GM12878 (cell line): ENCODE data around the gene DNMT3B. TPM values are rescaled to one million over a fixed set of nuclear protein-coding genes. Genes with fewer than 3 reads are reported as not detected.

Experiments used
- ATAC-seq: fragments of 200-7000 bp; cut with Tn5 transposase; 3 replicates; pipeline ENCODE4 v1.9.1; 2020; ENCODE audit warnings: mild to moderate bottlenecking, moderate library complexity
- BruUV-seq: library from RNA; stranded (reverse); fragments of 400-500 nt; replicated peaks from 2 replicates; lab custom pipeline; 2021; lab: Mats Ljungman, UMichigan
- CTCF ChIA-PET: fragments of 300-600 bp; sonication (Branson Sonifier 250); formaldehyde crosslinking; extraction: SDS; loops from one replicate; lab custom pipeline; 2021; ENCODE audit warnings: inconsistent platforms; lab: Yijun Ruan, JAX
- POLR2A ChIA-PET: fragments of 350-600 bp; formaldehyde crosslinking; extraction: SDS; loops from one replicate; lab custom pipeline; 2021; ENCODE audit warnings: inconsistent platforms; lab: Charles Lee
- RAD21 ChIA-PET: fragments of 300-600 bp; sonication (Branson Sonifier 250); formaldehyde crosslinking; loops from one replicate; lab custom pipeline; 2023; ENCODE audit warnings: antibody characterized with exemption; ENCODE audit not compliant: unreplicated experiment; lab: Charles Lee
- SMC1A ChIA-PET: fragments of 300-600 bp; sonication (Branson Sonifier 250); formaldehyde crosslinking; loops from one replicate; lab custom pipeline; 2023; ENCODE audit not compliant: unreplicated experiment, uncharacterized antibody; lab: Charles Lee
- DNase-seq: peaks from one replicate; pipeline ENCODE4 v3.0.0-alpha.2; 2011; ENCODE audit warnings: low read depth, low spot score
- FAIRE-seq: peaks from 3 replicates; lab custom pipeline; 2011; peaks lifted over from hg19 to GRCh38; lab: Jason Lieb, UNC
- H2AFZ ChIP-seq: 2 replicates; pipeline ENCODE4 v1.6.0; 2011; ENCODE audit warnings: low read depth, low read length, control low read depth; ENCODE audit not compliant: control insufficient read depth
- H3K27ac ChIP-seq: 2 replicates; pipeline ENCODE4 v1.5.1; 2011; ENCODE audit warnings: control low read depth; ENCODE audit not compliant: control insufficient read depth, insufficient read depth
- H3K27me3 ChIP-seq, 2 experiments: replicated peaks in 1 of 2; 2 replicates each; pipeline versions ENCODE4 v1.6.0 to v1.6.1; 2011; ENCODE audit warnings: low read length in 1 of 2; ENCODE audit not compliant: control insufficient read depth in 2 of 2, insufficient read depth in 2 of 2
- H3K36me3 ChIP-seq, 2 experiments: 2 replicates each; pipeline ENCODE4 v1.5.1; 2011; ENCODE audit warnings: low read length in 1 of 2; ENCODE audit not compliant: control insufficient read depth in 2 of 2, insufficient read depth in 2 of 2
- H3K4me1 ChIP-seq: 2 replicates; pipeline ENCODE4 v1.6.1; 2011; ENCODE audit warnings: mild to moderate bottlenecking, low read length, moderate library complexity, mixed read lengths; ENCODE audit not compliant: control insufficient read depth, insufficient read depth
- H3K4me2 ChIP-seq: 2 replicates; pipeline ENCODE4 v1.6.0; 2011; ENCODE audit warnings: control low read depth; ENCODE audit not compliant: control insufficient read depth, insufficient read depth
- H3K4me3 ChIP-seq: fragments of 200-600 bp; sonication (generic); 2 replicates; pipeline ENCODE4 v1.5.1; 2016
- H3K79me2 ChIP-seq: 2 replicates; pipeline ENCODE4 v1.6.0; 2011; ENCODE audit warnings: low read length; ENCODE audit not compliant: control insufficient read depth, insufficient read depth
- H3K9ac ChIP-seq: 2 replicates; pipeline ENCODE4 v1.8.0; 2011; ENCODE audit warnings: low read length, control low read depth, mixed read lengths; ENCODE audit not compliant: control insufficient read depth, insufficient read depth
- H3K9me3 ChIP-seq: replicated peaks from 3 replicates; pipeline ENCODE4 v1.5.1; 2011; ENCODE audit warnings: mild to moderate bottlenecking, low read length; ENCODE audit not compliant: control insufficient read depth, insufficient read depth
- H4K20me1 ChIP-seq: 2 replicates; pipeline ENCODE4 v1.6.0; 2011; ENCODE audit not compliant: control insufficient read depth, insufficient read depth
- BCL11A ChIP-seq: IDR thresholded peaks from 2 replicates; pipeline ENCODE4 v1.6.1; 2011; ENCODE audit warnings: low read depth, low read length
- CHD1 ChIP-seq: IDR thresholded peaks from 2 replicates; pipeline ENCODE4 v1.6.1; 2012; ENCODE audit warnings: low read depth, low read length, improper control_type of control experiment
- EP300 ChIP-seq, 2 experiments: fragments of 150-350 bp in 1 of 2; IDR thresholded peaks; 2 replicates each; pipeline ENCODE4 v1.6.1; 2011 to 2012; ENCODE audit warnings: low read depth in 2 of 2, low read length in 2 of 2, borderline replicate concordance in 1 of 2, improper control_type of control experiment in 1 of 2, inconsistent platforms in 1 of 2; ENCODE audit not compliant: control insufficient read depth in 1 of 2
- ETV6 ChIP-seq, 2 experiments: fragments of 450-650 bp in 1 of 2; IDR thresholded peaks in 1 of 2; conservative IDR thresholded peaks in 1 of 2; 2 replicates each; pipeline ENCODE4 v1.6.1; 2014; ENCODE audit warnings: antibody characterized with exemption in 1 of 2, borderline replicate concordance in 1 of 2, low read depth in 1 of 2, mild to moderate bottlenecking in 1 of 2, moderate library complexity in 1 of 2
- HDGF ChIP-seq: fragments of 450-650 bp; IDR thresholded peaks from 2 replicates; pipeline ENCODE4 v1.6.1; 2016; ENCODE audit warnings: antibody characterized with exemption
- NR2C1 ChIP-seq: fragments of 450-650 bp; IDR thresholded peaks from 2 replicates; pipeline ENCODE4 v1.6.1; 2017; ENCODE audit warnings: antibody characterized with exemption, mild to moderate bottlenecking, moderate library complexity
- POU2F2 ChIP-seq: IDR thresholded peaks from 3 replicates; pipeline ENCODE4 v1.6.1; 2011; ENCODE audit warnings: low read depth, mild to moderate bottlenecking, low read length, borderline replicate concordance
- RELA ChIP-seq: fragments of 450-650 bp; IDR thresholded peaks from 2 replicates; pipeline ENCODE4 v1.8.0; 2014; ENCODE audit warnings: borderline replicate concordance; ENCODE audit not compliant: partially characterized antibody
- SIX5 ChIP-seq: IDR thresholded peaks from 2 replicates; pipeline ENCODE4 v1.6.1; 2011; ENCODE audit warnings: mild to moderate bottlenecking, low read depth, low read length, moderate library complexity; ENCODE audit not compliant: severe bottlenecking
- SMARCA5 ChIP-seq: fragments of 450-650 bp; IDR thresholded peaks from 2 replicates; pipeline ENCODE4 v1.6.1; 2017; ENCODE audit warnings: mild to moderate bottlenecking
- SPI1 ChIP-seq: IDR thresholded peaks from 2 replicates; pipeline ENCODE4 v1.6.1; 2011; ENCODE audit warnings: low read depth, mild to moderate bottlenecking, low read length, moderate library complexity, borderline replicate concordance; ENCODE audit not compliant: insufficient read depth
- STAT3 ChIP-seq: IDR thresholded peaks from 2 replicates; pipeline ENCODE4 v1.6.1; 2011; ENCODE audit warnings: low read depth, low read length, improper control_type of control experiment
- TCF3 ChIP-seq: IDR thresholded peaks from 2 replicates; pipeline ENCODE4 v1.6.1; 2012; ENCODE audit warnings: low read depth, mild to moderate bottlenecking, low read length, borderline replicate concordance; ENCODE audit not compliant: insufficient read depth
- ZNF274 ChIP-seq: IDR thresholded peaks from one replicate; pipeline ENCODE4 v1.8.0; 2011; ENCODE audit not compliant: insufficient read length, insufficient read depth
- WGBS: methylation state at CpG from one replicate; pipeline ENCODE4 v1.1.6; 2016; ENCODE audit warnings: low lambda C conversion rate; ENCODE audit not compliant: insufficient replicate concordance, insufficient coverage; ENCODE audit errors: missing lambda C conversion rate; 5-methylcytosine and 5-hydroxymethylcytosine counted together
- in situ Hi-C: fragments of 300-500 bp; cut with MboI; formaldehyde crosslinking; loops from 9 replicates; pipeline ENCODE4 v1.14.3; 2018; ENCODE audit warnings: mixed read lengths
- intact Hi-C: fragments of 100-400 bp; cut with micrococcal nuclease; formaldehyde crosslinking; loops from one replicate; pipeline ENCODE4 v1.14.2; 2022; ENCODE audit not compliant: unreplicated experiment
- polyA plus RNA-seq, 11 experiments: library from polyadenylated mRNA; depleted of rRNA in 4 of 11; unstranded in 6 of 11; stranded (reverse) in 5 of 11; fragments of >200 nt; fragmentation: Nextera tagmentation in 4 of 11; fragmentation: Illumina TruSeq in 1 of 11; extraction: Ambion mirVana in 4 of 11; extraction: Trizol in 1 of 11; gene quantifications; 1 replicate in 1 of 11; 2 replicates in 10 of 11; pipeline versions ENCODE4 v1.2.1 to v1.2.3, GENCODE V29; 2011 to 2016; ENCODE audit warnings: inconsistent platforms in 2 of 11, missing spikeins in 2 of 11, low read depth in 1 of 11
- total RNA-seq, 4 experiments: library from RNA; depleted of rRNA in 3 of 4; stranded (reverse); fragments of >200 nt in 3 of 4; fragmentation: Illumina TruSeq in 1 of 4; extraction: Trizol in 1 of 4; gene quantifications; 2 replicates each; pipeline versions ENCODE4 v1.2.1 to v1.2.3, GENCODE V29; 2013 to 2021
- TF ChIP-seq, protein P1 (sequence below): IDR thresholded peaks from 2 replicates; pipeline ENCODE4 v1.6.1; 2012; ENCODE audit warnings: low read length, inconsistent platforms
- TF ChIP-seq, protein P2 (sequence below): fragments of 450-650 bp; IDR thresholded peaks from 2 replicates; pipeline ENCODE4 v1.6.1; 2016; ENCODE audit warnings: mild to moderate bottlenecking
- TF ChIP-seq, protein P3 (sequence below): fragments of 150-350 bp; IDR thresholded peaks from 2 replicates; pipeline ENCODE4 v1.6.1; 2014; ENCODE audit warnings: mild to moderate bottlenecking, low read depth, low read length

The DNMT3B gene
- total and polyA plus RNA-seq, 10 of the 15 experiments (the other 5 are each of a cell fraction or from before 2014, with no cell fraction given) = 0.23 to 1.9 (median 1.1) TPM

DNA sequence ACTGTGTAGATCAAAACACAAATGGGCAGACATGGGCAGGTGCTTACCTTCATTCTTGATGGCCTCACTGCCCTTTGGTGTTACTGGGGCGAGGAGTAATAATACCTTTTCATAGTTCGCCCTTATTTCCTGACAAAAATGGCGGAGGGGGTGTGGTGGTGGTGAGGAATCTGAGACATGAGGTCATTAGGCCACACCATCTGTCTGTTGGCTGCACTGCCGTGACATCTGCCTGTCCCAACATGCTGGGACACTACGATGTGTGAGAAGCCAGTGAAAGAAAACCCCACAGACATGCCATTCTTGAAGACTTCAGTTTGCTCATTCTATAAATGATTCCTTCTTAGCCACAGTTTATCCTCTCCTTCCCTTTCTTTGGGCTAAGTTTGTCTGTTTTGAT lies 44.2 kb downstream of the DNMT3B start:
- POLR2A ChIA-PET = no interaction called here

More for the DNA sequence above, 44.2 kb downstream of the DNMT3B start:
- SMC1A ChIA-PET = no interaction called here
- Histone ChIP-seq H3K4me2 (no peak overlapping the region), H3K36me3 (no peaks in the 10 kb centered on the region), H3K27ac (no peak overlapping the region), H3K9ac (no peak overlapping the region), H3K79me2 (no peaks in the 10 kb centered on the region), H4K20me1 (no peaks in the 10 kb centered on the region), H3K4me3 (no peak overlapping the region), H3K27me3 (no peaks in the 10 kb centered on the region; a peak in 1 of 4 replicates), H2AFZ (peak overlapping the region; percentile 26), H3K9me3 (no peaks in the 10 kb centered on the region), H3K4me1 (peaks cover 2% of the 10 kb centered on the region; the same call in 1 of the 2 replicates)
- BruUV-seq = no TSS peak
- WGBS = 57% methylated on average over 5 of the region's 5 CpGs
- ATAC-seq (no peak), FAIRE-seq (no peak), DNase-seq (no peak)
- CTCF ChIA-PET = no interaction called here
- intact Hi-C loops (no loop called here), in situ Hi-C loops (no loop called here)
- TF ChIP-seq CHD1 (no peak), RELA (no peak), SMARCA5 (no peak), BCL11A (no peak), NR2C1 (no peak), ETV6 (conservative IDR thresholded peaks at IDR 0.05 in 1 of 2, IDR thresholded peaks at IDR 0.05 in 1 of 2; ENCODE audit: borderline replicate concordance in 1 of 2, low read depth in 1 of 2) (no peak), TCF3 (no peak), SIX5 (no peak), EP300 (IDR thresholded peaks at IDR 0.05; ENCODE audit: borderline replicate concordance in 1 of 2, control insufficient read depth in 1 of 2, low read depth in 2 of 2, low read length in 2 of 2) (no peak), STAT3 (no peak), ZNF274 (no peak), HDGF (no peak), POU2F2 (no peak), SPI1 (no peak)
- TF ChIP-seq, protein P1, sequence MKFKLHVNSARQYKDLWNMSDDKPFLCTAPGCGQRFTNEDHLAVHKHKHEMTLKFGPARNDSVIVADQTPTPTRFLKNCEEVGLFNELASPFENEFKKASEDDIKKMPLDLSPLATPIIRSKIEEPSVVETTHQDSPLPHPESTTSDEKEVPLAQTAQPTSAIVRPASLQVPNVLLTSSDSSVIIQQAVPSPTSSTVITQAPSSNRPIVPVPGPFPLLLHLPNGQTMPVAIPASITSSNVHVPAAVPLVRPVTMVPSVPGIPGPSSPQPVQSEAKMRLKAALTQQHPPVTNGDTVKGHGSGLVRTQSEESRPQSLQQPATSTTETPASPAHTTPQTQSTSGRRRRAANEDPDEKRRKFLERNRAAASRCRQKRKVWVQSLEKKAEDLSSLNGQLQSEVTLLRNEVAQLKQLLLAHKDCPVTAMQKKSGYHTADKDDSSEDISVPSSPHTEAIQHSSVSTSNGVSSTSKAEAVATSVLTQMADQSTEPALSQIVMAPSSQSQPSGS = no peak
- TF ChIP-seq, protein P2, sequence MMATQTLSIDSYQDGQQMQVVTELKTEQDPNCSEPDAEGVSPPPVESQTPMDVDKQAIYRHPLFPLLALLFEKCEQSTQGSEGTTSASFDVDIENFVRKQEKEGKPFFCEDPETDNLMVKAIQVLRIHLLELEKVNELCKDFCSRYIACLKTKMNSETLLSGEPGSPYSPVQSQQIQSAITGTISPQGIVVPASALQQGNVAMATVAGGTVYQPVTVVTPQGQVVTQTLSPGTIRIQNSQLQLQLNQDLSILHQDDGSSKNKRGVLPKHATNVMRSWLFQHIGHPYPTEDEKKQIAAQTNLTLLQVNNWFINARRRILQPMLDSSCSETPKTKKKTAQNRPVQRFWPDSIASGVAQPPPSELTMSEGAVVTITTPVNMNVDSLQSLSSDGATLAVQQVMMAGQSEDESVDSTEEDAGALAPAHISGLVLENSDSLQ = no peak
- TF ChIP-seq, protein P3, sequence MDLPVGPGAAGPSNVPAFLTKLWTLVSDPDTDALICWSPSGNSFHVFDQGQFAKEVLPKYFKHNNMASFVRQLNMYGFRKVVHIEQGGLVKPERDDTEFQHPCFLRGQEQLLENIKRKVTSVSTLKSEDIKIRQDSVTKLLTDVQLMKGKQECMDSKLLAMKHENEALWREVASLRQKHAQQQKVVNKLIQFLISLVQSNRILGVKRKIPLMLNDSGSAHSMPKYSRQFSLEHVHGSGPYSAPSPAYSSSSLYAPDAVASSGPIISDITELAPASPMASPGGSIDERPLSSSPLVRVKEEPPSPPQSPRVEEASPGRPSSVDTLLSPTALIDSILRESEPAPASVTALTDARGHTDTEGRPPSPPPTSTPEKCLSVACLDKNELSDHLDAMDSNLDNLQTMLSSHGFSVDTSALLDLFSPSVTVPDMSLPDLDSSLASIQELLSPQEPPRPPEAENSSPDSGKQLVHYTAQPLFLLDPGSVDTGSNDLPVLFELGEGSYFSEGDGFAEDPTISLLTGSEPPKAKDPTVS = no peak
- RAD21 ChIA-PET = no interaction called here
